ENCODE measurements around the gene CSH2. TPM values are rescaled to one million over a fixed set of nuclear protein-coding genes. Genes with fewer than 3 reads are reported as not detected.

The CSH2 gene
- total and polyA plus RNA-seq, 2 of the 13 experiments (the other 11 are each of a cell fraction or from before 2014, with no cell fraction given) = not detected

GRCh38 chr17:63827002-63827800 is 46.3 kb downstream of the CSH2 start, which contains the start of the genes FTSJ3 and PSMC5 (continued):
- TF ChIP-seq ZMAT5 (CRISPR knock-in tag; IDR thresholded peaks at IDR 0.05; ENCODE audit: borderline replicate concordance, low read depth) (no peak), ELK4 (CRISPR knock-in tag; IDR thresholded peaks at IDR 0.05; ENCODE audit: borderline replicate concordance) (no peak), ATRX (CRISPR knock-in tag; IDR thresholded peaks at IDR 0.05; ENCODE audit: borderline replicate concordance) (no peak), ZNF350 (CRISPR knock-in tag; IDR thresholded peaks at IDR 0.05; ENCODE audit: borderline replicate concordance, low read depth) (peak; percentile 78), ZBTB34 (CRISPR knock-in tag; IDR thresholded peaks at IDR 0.05) (no peak), HNF4G (IDR thresholded peaks at IDR 0.05; ENCODE audit: borderline replicate concordance, low read depth, low read length) (0 out of 2 replicates have a peak, but pooled peaks have one; percentile 3), HNF4G (CRISPR knock-in tag; IDR thresholded peaks at IDR 0.05; ENCODE audit: borderline replicate concordance, low read depth) (no peak), ZBTB7B (CRISPR knock-in tag; IDR thresholded peaks at IDR 0.05) (no peak), ZNF292 (CRISPR knock-in tag; IDR thresholded peaks at IDR 0.05; ENCODE audit: borderline replicate concordance, low read depth) (peak; percentile 90), ZNF281 (CRISPR knock-in tag; IDR thresholded peaks at IDR 0.05; ENCODE audit: borderline replicate concordance) (no peak), HOMEZ (CRISPR knock-in tag; IDR thresholded peaks at IDR 0.05; ENCODE audit: low read depth) (peak; percentile 9; the same call in 1 of the 2 replicates), ZNF644 (CRISPR knock-in tag; IDR thresholded peaks at IDR 0.05; ENCODE audit: low read depth) (no peak), HNRNPL (IDR thresholded peaks at IDR 0.05; ENCODE audit: low read depth, low read length) (0 out of 2 replicates have a peak, but pooled peaks have one; percentile 13), TIGD3 (CRISPR knock-in tag; IDR thresholded peaks at IDR 0.05; ENCODE audit: borderline replicate concordance) (0 out of 2 replicates have a peak, but pooled peaks have one; percentile 15), CBFB (CRISPR knock-in tag; IDR thresholded peaks at IDR 0.05) (peak; percentile 66), ZNF276 (CRISPR knock-in tag; IDR thresholded peaks at IDR 0.05; ENCODE audit: low read depth) (peak; percentile 87; the same call in 1 of the 2 replicates), HOXA3 (CRISPR knock-in tag; IDR thresholded peaks at IDR 0.05) (peak; percentile 83)
